ENCODE results near the gene CAAP1. TPM values are rescaled to one million over a fixed set of nuclear protein-coding genes. Genes with fewer than 3 reads are reported as not detected.
"Not testable (repeated sequence)": the region's sequence is repeated elsewhere in the genome, so short reads cannot be mapped to it uniquely, and the experiment has no call there.

The CAAP1 gene
- total RNA-seq, 1 donor from 2014 or later = 26.3 TPM

DNA sequence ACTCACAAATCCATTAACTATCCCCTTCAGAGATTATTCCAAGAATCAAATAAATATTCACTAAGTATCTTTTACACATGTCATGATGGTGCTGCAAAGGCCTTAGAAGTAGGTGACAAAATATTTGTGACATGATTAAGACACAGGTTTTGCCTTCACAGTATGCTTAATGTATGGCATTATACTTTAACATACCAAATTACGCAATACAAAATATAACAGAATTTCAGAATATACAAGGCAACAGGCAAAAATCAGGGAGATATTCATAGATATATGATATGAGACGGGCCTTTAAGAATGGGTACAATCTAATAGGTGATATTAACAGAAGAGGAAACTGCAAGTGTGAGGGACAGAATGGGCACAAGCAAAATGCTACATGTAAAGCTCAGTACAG lies 41.6 kb downstream of the CAAP1 start:
- no peak overlapping the region for H3K4me3 ChIP-seq (ENCODE audit: low read depth, low read length)
- DNase-seq (ENCODE audit: low read depth) = no peak
- TF ChIP-seq, protein P1, sequence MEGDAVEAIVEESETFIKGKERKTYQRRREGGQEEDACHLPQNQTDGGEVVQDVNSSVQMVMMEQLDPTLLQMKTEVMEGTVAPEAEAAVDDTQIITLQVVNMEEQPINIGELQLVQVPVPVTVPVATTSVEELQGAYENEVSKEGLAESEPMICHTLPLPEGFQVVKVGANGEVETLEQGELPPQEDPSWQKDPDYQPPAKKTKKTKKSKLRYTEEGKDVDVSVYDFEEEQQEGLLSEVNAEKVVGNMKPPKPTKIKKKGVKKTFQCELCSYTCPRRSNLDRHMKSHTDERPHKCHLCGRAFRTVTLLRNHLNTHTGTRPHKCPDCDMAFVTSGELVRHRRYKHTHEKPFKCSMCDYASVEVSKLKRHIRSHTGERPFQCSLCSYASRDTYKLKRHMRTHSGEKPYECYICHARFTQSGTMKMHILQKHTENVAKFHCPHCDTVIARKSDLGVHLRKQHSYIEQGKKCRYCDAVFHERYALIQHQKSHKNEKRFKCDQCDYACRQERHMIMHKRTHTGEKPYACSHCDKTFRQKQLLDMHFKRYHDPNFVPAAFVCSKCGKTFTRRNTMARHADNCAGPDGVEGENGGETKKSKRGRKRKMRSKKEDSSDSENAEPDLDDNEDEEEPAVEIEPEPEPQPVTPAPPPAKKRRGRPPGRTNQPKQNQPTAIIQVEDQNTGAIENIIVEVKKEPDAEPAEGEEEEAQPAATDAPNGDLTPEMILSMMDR (conservative IDR thresholded peaks at IDR 0.05; ENCODE audit: low read depth, low read length) = no peak

DNA sequence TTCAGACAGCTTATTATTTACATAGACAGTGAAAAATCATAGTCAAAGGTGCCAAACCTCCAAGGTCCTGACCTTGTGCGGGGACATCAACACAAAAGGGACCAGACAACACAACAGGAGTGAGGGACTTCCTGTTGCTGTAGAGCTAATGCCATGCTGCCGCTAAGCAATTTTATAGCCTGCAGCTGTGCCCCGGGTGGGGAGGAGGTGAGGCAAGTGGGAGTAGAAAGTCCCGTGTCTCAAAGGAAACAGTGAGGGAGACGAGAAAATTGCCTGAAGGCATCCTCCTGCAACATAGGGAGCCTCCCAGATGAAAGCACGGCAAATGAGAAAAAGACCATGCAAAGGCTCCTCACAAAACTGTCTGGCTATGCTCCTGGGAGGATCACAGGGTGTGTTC lies 58.8 kb downstream of the CAAP1 start:
- no peak for DNase-seq (ENCODE audit: low read depth)
- no peak overlapping the region for H3K4me3 ChIP-seq (ENCODE audit: low read depth, low read length)
- TF ChIP-seq, protein P1 (conservative IDR thresholded peaks at IDR 0.05; ENCODE audit: low read depth, low read length) = no peak

DNA sequence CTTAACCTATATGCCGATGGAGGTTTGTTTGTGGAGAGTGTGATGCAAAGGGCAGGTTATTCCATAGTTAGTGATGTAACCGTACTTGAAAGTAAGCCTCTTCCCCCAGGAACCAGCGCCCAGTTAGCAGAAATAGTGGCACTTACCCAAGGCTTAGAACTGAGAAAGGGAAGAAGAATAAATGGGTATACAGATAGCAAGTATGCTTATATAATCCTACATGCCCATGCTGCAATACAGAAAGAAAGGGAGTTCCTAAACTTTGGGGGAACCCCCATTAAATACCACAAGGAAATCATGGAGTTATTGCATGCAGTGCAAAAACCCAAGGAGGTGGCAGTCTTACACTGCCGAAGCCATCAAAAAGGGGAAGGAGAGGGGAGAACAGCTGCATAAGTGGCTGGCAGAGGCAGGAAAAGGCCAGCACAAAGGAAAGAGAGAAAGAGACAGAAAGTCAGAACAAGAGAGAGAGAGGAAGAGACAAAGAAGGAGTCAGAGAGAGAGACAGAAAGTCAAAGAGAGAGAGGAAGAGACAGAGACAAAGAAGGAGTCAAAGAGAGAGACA lies 64.1 kb downstream of the CAAP1 start:
- not testable (repeated sequence) for H3K4me3 ChIP-seq (ENCODE audit: low read depth, low read length); DNase-seq (ENCODE audit: low read depth)

DNA sequence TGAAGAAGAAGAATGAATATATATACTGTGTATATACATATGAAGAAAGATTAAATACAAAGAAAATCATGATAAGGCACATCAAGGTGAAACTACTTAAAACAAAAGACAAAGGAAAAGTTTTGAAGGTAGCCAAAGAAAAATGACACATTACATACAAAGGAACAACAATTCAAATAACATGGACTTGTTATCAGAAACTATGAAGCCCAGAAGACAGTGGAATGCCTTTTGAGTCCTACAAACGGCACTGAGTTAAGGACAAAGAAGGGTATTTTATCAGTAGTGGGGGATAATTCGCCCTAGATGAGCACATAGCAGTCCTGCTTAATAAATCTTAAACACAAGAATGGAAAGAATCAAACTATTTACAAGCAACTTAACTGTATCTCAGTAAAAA lies 77.8 kb downstream of the CAAP1 start:
- TF ChIP-seq, protein P1 (conservative IDR thresholded peaks at IDR 0.05; ENCODE audit: low read depth, low read length) = no peak
- no peak for DNase-seq (ENCODE audit: low read depth)

DNA sequence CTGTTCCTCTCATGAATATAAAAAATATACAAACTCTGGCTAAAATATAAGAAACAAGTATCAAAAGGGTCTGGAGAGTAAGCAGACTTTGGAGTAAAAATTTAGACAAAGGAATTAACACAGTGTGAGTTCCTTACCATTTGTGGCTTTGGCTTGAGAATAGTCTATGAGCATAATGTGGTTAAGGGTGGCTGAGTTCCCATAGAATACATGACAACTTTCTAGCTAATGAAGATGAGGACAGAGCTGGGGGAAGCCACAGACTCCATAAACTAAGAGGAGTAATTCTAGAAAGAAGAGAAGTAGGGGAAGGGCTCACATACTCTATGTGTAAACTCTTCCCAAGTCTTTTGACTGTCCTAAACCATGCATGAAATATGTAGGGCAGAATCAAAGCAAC lies 79.4 kb downstream of the CAAP1 start:
- TF ChIP-seq, protein P1 (conservative IDR thresholded peaks at IDR 0.05; ENCODE audit: low read depth, low read length) = no peak
- no peak overlapping the region for H3K4me3 ChIP-seq (ENCODE audit: low read depth, low read length)
- DNase-seq (ENCODE audit: low read depth) = no peak

More for the DNA sequence above, 77.8 kb downstream of the CAAP1 start:
- no peak overlapping the region for H3K4me3 ChIP-seq (ENCODE audit: low read depth, low read length)

DNA sequence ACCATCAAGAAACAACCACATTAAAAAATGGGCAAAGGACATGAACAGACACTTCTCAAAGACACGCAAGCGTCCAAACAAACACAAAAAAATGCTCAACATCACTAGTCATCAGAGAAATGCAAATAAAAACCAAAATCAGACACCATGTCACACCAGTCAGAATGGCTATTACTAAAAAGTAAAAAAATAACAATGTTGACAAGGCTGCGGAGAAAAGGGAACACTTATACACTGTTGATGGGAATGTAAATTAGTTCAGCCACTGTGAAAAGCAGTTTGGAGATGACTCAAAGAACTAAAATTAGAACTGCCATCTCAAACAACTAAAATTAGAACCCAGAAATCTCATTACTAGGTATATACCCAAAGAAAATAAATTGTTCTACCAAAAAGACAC lies 80.4 kb downstream of the CAAP1 start:
- TF ChIP-seq, protein P1 (conservative IDR thresholded peaks at IDR 0.05; ENCODE audit: low read depth, low read length) = no peak
- H3K4me3 ChIP-seq (ENCODE audit: low read depth, low read length) = no peak overlapping the region
- no peak for DNase-seq (ENCODE audit: low read depth)

DNA sequence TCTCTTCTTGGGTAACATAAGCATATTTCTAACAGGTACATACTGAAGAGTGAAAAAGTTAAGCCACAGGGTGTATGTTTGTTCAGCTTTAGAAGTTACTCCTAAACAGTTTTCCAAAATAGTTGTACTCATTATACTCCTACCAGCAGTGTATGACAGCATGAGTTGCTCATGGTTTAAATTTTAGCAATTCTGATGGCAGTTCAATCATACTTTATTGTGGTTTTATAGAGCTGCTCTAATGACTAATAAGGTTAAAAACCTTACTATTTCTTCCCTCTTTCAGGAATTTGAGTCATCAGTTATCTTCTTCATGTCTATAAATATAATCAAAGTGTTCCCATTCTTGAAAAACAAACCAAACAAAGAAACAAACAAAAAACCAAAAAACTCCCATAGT lies 81.5 kb downstream of the CAAP1 start:
- H3K4me3 ChIP-seq (ENCODE audit: low read depth, low read length) = no peak overlapping the region
- TF ChIP-seq, protein P1 (conservative IDR thresholded peaks at IDR 0.05; ENCODE audit: low read depth, low read length) = no peak
- peak; percentile 16 for DNase-seq (ENCODE audit: low read depth)
